ENCODE data around the gene URI1.

Gene URI1

GRCh38 chr19:29971648-29972047, 29.6 kb downstream of the URI1 start:
- no peak for DNase-seq

GRCh38 chr19:29974701-29975100, 32.7 kb downstream of the URI1 start:
- no peak for DNase-seq

GRCh38 chr19:29976151-29976943, 34.3 kb downstream of the URI1 start:
- no peak for DNase-seq

- DNase-seq: no peak
These were observed 36.0 kb downstream of the URI1 start for GRCh38 chr19:29978080-29978479.

- DNase-seq: no peak
These were observed 41.5 kb downstream of the URI1 start for GRCh38 chr19:29983568-29983967.

GRCh38 chr19:29985196-29985595, 43.2 kb downstream of the URI1 start:
- no peak for DNase-seq

- DNase-seq: no peak
These were observed 46.3 kb downstream of the URI1 start for GRCh38 chr19:29988351-29988750.

- no peak for DNase-seq
These were observed 50.3 kb downstream of the URI1 start for GRCh38 chr19:29992233-29992867.

GRCh38 chr19:29999490-29999889, 57.5 kb downstream of the URI1 start:
- DNase-seq: no peak

- no peak for DNase-seq
These were observed 58.8 kb downstream of the URI1 start for GRCh38 chr19:30000862-30001261.

- DNase-seq: no peak
These were observed 59.3 kb downstream of the URI1 start for GRCh38 chr19:30001301-30001700.

- no peak for DNase-seq
These were observed 59.8 kb downstream of the URI1 start for GRCh38 chr19:30001791-30002190.

- DNase-seq: no peak
These were observed 61.8 kb downstream of the URI1 start for GRCh38 chr19:30003866-30004265.

GRCh38 chr19:30004403-30004802, 62.4 kb downstream of the URI1 start:
- DNase-seq: no peak

GRCh38 chr19:30006207-30006606, 64.2 kb downstream of the URI1 start:
- DNase-seq: peak in 1 of 2 donors; percentile 26

GRCh38 chr19:30008169-30008568, 66.1 kb downstream of the URI1 start:
- DNase-seq: no peak

- DNase-seq: no peak
These were observed 67.0 kb downstream of the URI1 start for GRCh38 chr19:30009013-30009412.

- DNase-seq: no peak
These were observed 69.1 kb downstream of the URI1 start for GRCh38 chr19:30011051-30011578.

GRCh38 chr19:30014770-30015169, 72.7 kb downstream of the URI1 start:
- DNase-seq: no peak

- no peak for DNase-seq
These were observed 75.1 kb downstream of the URI1 start for GRCh38 chr19:30017172-30017571.

- no peak for DNase-seq
These were observed 78.2 kb downstream of the URI1 start for GRCh38 chr19:30020189-30020588.

GRCh38 chr19:30022659-30023058, 80.6 kb downstream of the URI1 start:
- no peak for DNase-seq

- no peak for DNase-seq
These were observed 81.3 kb downstream of the URI1 start for GRCh38 chr19:30023330-30023729.

- no peak for DNase-seq
These were observed 82.1 kb downstream of the URI1 start for GRCh38 chr19:30024091-30024490.
